ENCODE results near the gene NDUFS2. TPM values are rescaled to one million over a fixed set of nuclear protein-coding genes. Genes with fewer than 3 reads are reported as not detected.

NDUFS2 gene
- total and polyA plus RNA-seq, 9 of the 15 experiments (the other 6 are each of a cell fraction or from before 2014, with no cell fraction given) = 70.0 to 176 (median 141) TPM

GRCh38 chr1:161162052-161162451 is 40.1 kb upstream of the NDUFS2 start (continued):
- TF ChIP-seq ERF (CRISPR knock-in tag; IDR thresholded peaks at IDR 0.05) (no peak), ETS2 (tag; IDR thresholded peaks at IDR 0.05; ENCODE audit: borderline replicate concordance, poor library complexity, severe bottlenecking) (no peak), CHD2 (IDR thresholded peaks at IDR 0.05; ENCODE audit: low read depth, low read length) (no peak), MTA2 (IDR thresholded peaks at IDR 0.05; ENCODE audit: low read depth) (peak; percentile 21; the same call in 1 of the 2 replicates), RHOXF2B (CRISPR knock-in tag; conservative IDR thresholded peaks at IDR 0.05) (no peak), MYC (IDR thresholded peaks at IDR 0.05; ENCODE audit: low read depth, low read length) (0 out of 2 replicates have a peak, but pooled peaks have one; percentile 52), MYC (CRISPR knock-in tag; IDR thresholded peaks at IDR 0.05; ENCODE audit: borderline replicate concordance, low read depth) (no peak), CGGBP1 (CRISPR knock-in tag; IDR thresholded peaks at IDR 0.05) (no peak), THRAP3 (IDR thresholded peaks at IDR 0.05; ENCODE audit: borderline replicate concordance) (no peak), TSHZ1 (CRISPR knock-in tag; IDR thresholded peaks at IDR 0.05) (no peak), NEUROD1 (IDR thresholded peaks at IDR 0.05; ENCODE audit: borderline replicate concordance, low read depth, low read length, partially characterized antibody) (no peak), CREB1 (IDR thresholded peaks at IDR 0.05) (no peak), CREB1 (CRISPR knock-in tag; IDR thresholded peaks at IDR 0.05) (no peak), POLR2G (IDR thresholded peaks at IDR 0.05; ENCODE audit: low read depth, low read length) (no peak), ASH1L (IDR thresholded peaks at IDR 0.05; ENCODE audit: borderline replicate concordance, low read depth, partially characterized antibody) (no peak), ZNF561 (CRISPR knock-in tag; conservative IDR thresholded peaks at IDR 0.05) (no peak), BRD4 (IDR thresholded peaks at IDR 0.05) (no peak), NCOA6 (IDR thresholded peaks at IDR 0.05) (no peak), HDAC1 (IDR thresholded peaks at IDR 0.05) (peak in 1 of 2 experiments; percentile 43; a peak in 1 of 4 replicates), FOXJ3 (CRISPR knock-in tag; IDR thresholded peaks at IDR 0.05) (no peak), NCOA2 (IDR thresholded peaks at IDR 0.05; ENCODE audit: partially characterized antibody in 2 of 2) (no peak), USF1 (CRISPR knock-in tag; IDR thresholded peaks at IDR 0.05) (no peak), ESRRB (CRISPR knock-in tag; IDR thresholded peaks at IDR 0.05; ENCODE audit: borderline replicate concordance) (no peak), FOXP4 (CRISPR knock-in tag; IDR thresholded peaks at IDR 0.05; ENCODE audit: borderline replicate concordance) (no peak), BDP1 (IDR thresholded peaks at IDR 0.05; ENCODE audit: insufficient read depth, insufficient read length) (no peak)
